B cell (primary cell): Measurements from ENCODE around the gene FILIP1.

ENCODE experiments used
- EZH2 ChIP-seq: IDR thresholded peaks from 2 replicates; pipeline ENCODE4 v1.6.1; 2012; ENCODE audit warnings: borderline replicate concordance, low read depth, mild to moderate bottlenecking, moderate library complexity, low read length; ENCODE audit not compliant: insufficient read depth, poor library complexity, severe bottlenecking
- TF ChIP-seq, protein P1 (sequence below): fragments of 200-600 bp; IDR thresholded peaks from one replicate; pipeline ENCODE4 v1.8.0; 2022; ENCODE audit warnings: antibody characterized with exemption, mild to moderate bottlenecking

GRCh38 chr6:75285283-75285639 is 208.3 kb downstream of the FILIP1 start:
- no peak for TF ChIP-seq EZH2
- TF ChIP-seq, protein P1, sequence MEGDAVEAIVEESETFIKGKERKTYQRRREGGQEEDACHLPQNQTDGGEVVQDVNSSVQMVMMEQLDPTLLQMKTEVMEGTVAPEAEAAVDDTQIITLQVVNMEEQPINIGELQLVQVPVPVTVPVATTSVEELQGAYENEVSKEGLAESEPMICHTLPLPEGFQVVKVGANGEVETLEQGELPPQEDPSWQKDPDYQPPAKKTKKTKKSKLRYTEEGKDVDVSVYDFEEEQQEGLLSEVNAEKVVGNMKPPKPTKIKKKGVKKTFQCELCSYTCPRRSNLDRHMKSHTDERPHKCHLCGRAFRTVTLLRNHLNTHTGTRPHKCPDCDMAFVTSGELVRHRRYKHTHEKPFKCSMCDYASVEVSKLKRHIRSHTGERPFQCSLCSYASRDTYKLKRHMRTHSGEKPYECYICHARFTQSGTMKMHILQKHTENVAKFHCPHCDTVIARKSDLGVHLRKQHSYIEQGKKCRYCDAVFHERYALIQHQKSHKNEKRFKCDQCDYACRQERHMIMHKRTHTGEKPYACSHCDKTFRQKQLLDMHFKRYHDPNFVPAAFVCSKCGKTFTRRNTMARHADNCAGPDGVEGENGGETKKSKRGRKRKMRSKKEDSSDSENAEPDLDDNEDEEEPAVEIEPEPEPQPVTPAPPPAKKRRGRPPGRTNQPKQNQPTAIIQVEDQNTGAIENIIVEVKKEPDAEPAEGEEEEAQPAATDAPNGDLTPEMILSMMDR: no peak
